ENCODE data around the gene USP34. TPM values are rescaled to one million over a fixed set of nuclear protein-coding genes. Genes with fewer than 3 reads are reported as not detected.

USP34 gene
- total RNA-seq, 6 experiments from 2014 or later: 50.3 to 65.4 (median 58.5) TPM

DNA sequence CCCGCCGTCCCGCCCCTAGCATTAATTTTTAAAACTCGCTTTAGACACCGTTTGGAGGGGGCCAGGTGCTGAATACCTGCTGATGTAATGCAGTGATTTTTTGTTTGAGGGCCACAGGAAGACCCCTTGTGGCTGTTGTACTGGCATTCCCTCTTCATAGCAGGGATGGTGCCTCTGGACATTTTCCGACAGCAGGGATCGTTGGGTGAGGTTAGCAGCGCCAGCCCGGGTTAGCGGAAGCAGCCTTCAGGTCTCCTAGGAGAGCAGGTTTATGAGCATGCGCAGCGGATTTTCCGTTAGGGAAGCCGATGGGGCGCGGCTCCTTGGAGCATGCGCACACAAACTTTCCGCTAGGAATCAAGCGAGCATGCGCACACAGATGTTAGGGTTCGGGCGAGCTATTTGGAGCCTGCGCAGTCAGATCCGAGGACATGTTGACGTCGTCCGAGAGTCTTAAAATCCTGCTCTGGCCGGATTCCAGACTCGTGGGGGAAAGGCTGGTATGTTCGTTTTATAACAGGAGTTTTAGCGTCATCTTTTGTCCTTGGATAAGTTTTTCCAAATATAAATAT, 326.1 kb downstream of the USP34 start:
- Mint-ChIP-seq H3K4me1 (ENCODE audit: low read depth) (peaks cover 6% of the 10 kb centered on the region), H3K36me3 (ENCODE audit: low read depth) (peaks cover 18% of the 10 kb centered on the region), H3K9me3 (peaks cover 4% of the 10 kb centered on the region), H3K27me3 (ENCODE audit: insufficient read depth) (peaks cover 2% of the 10 kb centered on the region; the same call in 1 of the 2 replicates), H3K27ac (peak overlapping the region; percentile 96), H3K4me3 (peak overlapping the region; percentile 94)
- DNase-seq: peak; percentile 97
- TF ChIP-seq, protein P1, sequence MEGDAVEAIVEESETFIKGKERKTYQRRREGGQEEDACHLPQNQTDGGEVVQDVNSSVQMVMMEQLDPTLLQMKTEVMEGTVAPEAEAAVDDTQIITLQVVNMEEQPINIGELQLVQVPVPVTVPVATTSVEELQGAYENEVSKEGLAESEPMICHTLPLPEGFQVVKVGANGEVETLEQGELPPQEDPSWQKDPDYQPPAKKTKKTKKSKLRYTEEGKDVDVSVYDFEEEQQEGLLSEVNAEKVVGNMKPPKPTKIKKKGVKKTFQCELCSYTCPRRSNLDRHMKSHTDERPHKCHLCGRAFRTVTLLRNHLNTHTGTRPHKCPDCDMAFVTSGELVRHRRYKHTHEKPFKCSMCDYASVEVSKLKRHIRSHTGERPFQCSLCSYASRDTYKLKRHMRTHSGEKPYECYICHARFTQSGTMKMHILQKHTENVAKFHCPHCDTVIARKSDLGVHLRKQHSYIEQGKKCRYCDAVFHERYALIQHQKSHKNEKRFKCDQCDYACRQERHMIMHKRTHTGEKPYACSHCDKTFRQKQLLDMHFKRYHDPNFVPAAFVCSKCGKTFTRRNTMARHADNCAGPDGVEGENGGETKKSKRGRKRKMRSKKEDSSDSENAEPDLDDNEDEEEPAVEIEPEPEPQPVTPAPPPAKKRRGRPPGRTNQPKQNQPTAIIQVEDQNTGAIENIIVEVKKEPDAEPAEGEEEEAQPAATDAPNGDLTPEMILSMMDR (IDR thresholded peaks at IDR 0.05): peak; percentile 17; the same call in 1 of the 2 replicates

DNA sequence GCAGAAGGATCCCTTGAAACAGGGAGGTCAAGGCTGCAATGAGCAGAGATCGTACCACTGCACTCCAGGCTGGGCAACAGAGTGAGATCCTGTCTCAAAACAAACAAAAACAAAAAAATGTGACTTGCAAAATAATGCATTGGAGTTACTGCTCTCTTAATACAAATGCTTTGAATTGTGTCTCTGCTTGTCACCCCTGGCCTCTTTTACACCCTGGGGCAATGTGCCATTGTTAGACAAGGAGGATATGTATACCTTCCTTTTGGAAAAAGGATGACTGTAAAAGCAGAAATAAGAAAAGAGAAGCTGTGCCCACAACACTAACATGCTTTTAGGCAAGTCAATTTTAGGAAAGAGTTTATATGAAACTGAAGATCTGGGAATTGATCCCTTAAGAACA, 329.7 kb downstream of the USP34 start:
- H3K36me3 Mint-ChIP-seq (ENCODE audit: low read depth): peaks cover 8% of the 10 kb centered on the region
- peaks cover 2% of the 10 kb centered on the region; the same call in 1 of the 2 replicates for H3K27me3 Mint-ChIP-seq (ENCODE audit: insufficient read depth)
- TF ChIP-seq, protein P1 (IDR thresholded peaks at IDR 0.05): no peak
- H3K4me3 Mint-ChIP-seq: no peak overlapping the region
- H3K4me1 Mint-ChIP-seq (ENCODE audit: low read depth): peaks cover 6% of the 10 kb centered on the region
- DNase-seq: no peak
- H3K27ac Mint-ChIP-seq: no peak overlapping the region
- peaks cover 4% of the 10 kb centered on the region for H3K9me3 Mint-ChIP-seq

DNA sequence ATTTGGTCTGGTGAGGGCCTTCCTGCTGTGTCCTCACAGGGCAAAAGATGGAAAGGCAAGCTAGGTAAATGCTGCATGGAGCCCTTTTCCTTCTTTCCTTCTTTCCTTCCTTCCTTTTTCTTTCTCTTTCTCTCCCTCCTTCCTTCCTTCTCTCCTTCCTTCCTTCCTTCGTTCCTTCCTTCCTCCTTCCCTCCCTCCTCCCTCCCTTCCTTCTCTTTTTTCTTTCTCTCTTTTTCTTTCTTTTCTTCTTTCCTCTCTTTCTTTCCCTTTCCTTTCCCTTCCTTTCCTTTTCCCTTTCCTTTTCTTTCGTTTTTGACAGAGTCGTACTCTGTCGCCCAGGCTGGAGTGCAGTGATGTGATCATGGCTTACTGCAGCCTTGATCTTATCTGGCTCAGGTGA, 332.0 kb downstream of the USP34 start:
- Mint-ChIP-seq H3K9me3 (no peaks in the 10 kb centered on the region), H3K4me1 (ENCODE audit: low read depth) (no peaks in the 10 kb centered on the region), H3K4me3 (no peak overlapping the region), H3K27me3 (ENCODE audit: insufficient read depth) (no peaks in the 10 kb centered on the region), H3K36me3 (ENCODE audit: low read depth) (peaks cover 4% of the 10 kb centered on the region; the same call in 1 of the 2 replicates), H3K27ac (no peak overlapping the region)
- TF ChIP-seq, protein P1 (IDR thresholded peaks at IDR 0.05): no peak
- no peak for DNase-seq

Other genes starting within 250 kb of the USP34 start
- gene XPO1, start 67.3 kb upstream of the USP34 start, total RNA-seq (2021; fragmentation: NEBNext Ultra II Directional; extraction: Animal tissue kit (Norgen Biotek cat#: 25700)): 100 to 1,000 TPM; 114 to 158 (median 139) TPM

Measured in HFFc6 (cell line).